Putamen (tissue), 1 donor: ENCODE data around the gene TECRL.

Experiments
- DNase-seq: peaks from one replicate; pipeline ENCODE4 v3.0.0-alpha.2; 2016; ENCODE audit warnings: low spot score

TECRL gene, protein sequence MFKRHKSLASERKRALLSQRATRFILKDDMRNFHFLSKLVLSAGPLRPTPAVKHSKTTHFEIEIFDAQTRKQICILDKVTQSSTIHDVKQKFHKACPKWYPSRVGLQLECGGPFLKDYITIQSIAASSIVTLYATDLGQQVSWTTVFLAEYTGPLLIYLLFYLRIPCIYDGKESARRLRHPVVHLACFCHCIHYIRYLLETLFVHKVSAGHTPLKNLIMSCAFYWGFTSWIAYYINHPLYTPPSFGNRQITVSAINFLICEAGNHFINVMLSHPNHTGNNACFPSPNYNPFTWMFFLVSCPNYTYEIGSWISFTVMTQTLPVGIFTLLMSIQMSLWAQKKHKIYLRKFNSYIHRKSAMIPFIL

DNA sequence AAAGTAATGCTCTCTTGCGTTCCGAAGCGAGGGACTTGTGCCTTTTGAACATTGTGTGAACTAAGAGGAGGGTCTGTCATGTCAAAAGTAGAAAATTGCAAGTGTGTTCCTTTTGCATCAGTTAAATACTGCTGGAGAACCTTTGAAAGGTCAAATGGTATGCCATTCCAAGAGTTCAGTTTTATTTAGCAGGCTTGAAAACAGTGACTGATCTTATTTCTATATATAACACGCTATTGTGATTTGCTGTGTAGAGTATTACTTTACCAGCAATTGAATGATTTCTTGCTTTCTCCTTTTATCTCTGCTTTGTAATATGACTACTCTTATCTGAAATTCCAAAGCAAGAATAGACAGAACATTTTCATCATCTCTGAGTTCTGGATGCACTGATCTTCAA is at the start of gene TECRL:
TSS of gene TECRL (minus strand) at position 151 of the 400 bp plus-strand sequence. CDS start at position 52, 99 bp downstream.
- DNase-seq = no peak

DNA sequence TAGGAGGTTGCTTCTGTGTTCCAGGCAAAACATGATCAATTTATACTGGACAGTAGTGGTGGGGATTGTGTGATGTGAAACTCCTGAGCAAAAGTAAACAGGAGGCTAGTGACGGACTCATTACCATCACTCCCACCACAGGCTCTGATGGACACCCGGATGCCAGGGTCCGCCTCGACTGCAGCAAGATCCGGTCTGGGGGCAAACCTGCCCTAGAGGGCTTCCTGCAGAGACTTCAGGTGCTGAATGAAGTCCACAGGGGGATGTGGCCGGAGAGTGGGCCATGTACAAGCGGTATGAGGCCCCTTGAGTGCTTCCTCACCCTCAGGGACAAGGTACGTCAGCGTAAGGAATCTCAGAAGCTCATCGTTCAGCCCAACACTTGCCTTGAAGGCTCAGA is 23.4 kb upstream of the TECRL start:
- DNase-seq = no peak

DNA sequence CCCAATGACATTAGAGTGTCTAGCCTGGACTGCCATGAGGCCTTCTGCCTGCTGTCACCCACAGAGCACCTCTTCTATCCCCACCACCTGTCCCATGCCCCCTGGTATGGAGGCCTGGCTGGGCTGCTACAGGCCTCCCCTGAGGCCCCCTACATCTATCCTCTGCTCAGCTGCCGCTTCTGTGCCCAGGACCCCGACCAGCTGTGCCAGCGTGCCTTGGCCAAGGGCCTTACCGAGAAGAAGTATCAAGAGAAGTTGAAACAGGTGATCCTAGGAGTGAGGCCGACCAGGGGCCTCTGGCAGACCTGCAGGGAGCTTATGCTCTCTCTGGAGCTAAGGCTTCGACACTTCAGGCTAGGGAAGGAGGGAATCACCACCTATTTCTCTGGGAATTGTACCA is 21.7 kb upstream of the TECRL start:
- no peak for DNase-seq

DNA sequence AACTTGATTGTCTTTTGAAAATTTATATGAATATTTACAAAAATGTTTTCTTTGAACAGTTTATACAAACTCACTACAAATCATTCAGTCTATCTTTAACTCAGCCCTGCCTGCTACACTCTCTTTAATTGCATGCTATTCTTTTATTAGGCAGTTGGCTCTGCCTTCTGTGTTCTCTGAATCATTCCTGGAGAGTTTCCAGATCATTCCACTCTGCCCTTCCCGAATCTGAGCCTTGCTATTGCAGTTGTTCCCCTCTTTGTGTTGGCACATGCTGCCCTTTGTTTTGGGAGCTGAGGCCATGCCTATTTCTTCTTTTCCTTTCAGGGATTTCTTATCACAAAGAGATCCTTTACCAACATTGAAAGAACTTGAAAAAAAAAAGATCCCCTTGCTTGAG is 8.7 kb upstream of the TECRL start:
- DNase-seq = no peak

DNA sequence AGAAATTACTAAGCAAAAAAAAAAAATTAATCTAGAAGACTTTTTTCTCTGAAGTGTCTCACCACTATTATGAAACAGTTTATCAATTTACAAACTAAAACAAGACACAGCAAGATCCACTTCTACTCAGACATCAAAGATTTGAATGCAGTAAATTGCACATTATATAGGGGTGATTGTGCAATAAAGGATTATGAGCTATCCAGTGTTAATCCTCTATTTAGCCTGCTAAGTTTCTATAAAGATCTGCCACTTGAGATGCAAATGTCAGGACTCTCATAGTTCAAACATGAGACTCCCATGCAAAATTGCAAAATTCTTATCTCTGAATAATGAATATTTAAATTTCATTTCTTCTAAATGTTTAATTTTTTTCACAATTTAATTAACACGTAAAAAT is 2.2 kb downstream of the TECRL start:
- no peak for DNase-seq

DNA sequence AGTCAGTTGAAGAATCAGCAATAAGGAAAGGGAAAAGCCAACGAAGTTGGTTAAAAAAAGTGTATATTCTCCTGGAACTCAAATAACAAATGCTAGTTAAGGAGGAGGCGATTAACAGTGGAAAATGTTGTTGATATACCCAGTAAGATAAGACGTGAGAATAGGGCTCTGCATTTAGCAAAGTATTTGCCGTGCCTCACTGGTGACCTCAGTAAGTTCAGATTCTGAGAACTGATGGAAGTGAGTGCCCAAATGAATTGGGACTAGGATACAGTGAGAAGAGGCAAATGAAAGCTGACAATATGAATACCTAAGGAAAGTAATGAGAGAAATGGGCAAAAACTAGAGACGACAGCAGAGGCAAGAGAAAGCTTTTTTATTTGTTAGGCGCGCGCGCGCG is 3.5 kb downstream of the TECRL start:
- DNase-seq = no peak

DNA sequence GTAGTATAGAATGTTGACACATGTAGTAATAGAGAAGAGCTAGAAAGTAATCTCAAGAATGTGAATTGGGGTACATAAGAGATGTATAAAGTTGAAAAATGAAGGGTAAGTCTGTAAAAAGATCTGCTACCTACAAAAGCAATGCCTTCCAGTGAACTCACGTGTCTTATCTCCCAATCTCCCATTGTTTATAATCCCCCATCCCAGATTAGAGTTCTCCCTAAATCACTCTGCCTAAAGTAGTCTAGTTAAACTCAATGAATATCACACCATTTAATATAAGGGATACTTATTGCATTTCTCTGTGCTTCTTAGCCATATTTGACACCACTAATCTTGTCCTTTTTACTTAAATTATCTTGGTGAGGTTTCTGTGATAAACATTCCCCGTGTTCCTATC is 6.6 kb downstream of the TECRL start:
- DNase-seq = no peak

DNA sequence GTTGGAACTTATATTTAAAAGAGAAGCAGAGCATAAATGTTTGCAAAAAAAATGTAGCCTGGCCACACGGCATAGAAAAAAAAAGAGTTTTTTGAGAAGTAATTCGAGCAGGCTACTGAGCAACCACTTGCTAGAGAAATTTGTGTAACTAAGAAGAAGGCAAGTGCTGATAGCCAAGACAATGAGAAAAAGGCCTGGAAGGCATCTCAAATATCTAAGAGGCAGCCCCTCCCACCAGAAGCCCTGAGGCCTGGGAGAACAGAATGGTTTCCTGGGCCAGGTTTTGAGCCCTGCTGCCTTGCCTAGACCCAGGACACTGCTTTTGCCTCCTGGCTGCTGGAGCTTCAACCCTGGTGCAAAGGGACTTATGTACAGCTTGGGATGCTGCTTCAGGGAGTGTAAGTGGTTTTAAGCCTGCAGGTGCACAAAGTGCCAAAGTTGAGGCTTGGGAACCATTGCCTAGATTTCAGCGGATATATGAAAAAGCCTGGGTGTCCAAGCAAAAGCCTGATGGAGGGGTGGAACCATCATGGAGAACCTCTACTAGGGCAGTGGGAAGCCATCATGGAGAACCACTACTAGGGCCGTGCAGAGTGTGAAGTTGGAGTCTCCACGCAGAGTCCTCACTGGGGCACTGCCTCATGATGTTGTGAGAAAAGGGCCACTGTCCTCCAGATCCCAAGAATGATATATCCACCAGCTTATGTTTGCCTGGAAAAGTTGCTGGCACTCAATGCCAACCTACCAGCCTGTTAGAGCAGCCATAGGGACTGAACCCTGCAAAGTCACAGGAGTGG is 9.7 kb downstream of the TECRL start:
- DNase-seq = no peak

DNA sequence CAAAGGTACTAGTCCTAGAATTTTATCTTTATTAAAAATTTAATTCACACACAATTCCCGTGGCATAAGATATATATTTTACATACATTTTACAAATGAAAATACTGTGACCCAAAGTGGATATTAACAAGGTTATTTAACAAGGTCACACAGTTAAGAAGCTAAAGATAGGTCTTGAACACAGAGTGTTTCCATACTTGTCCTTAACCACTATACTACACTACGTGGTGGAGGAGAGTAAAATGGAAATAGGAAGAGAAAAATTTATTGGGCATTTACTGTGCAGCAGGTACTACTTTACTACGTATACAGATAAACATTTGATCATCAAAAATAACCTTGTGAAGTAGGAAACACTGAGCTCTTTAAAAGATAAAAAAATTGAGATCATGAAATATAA is 14.8 kb downstream of the TECRL start:
- DNase-seq = no peak

DNA sequence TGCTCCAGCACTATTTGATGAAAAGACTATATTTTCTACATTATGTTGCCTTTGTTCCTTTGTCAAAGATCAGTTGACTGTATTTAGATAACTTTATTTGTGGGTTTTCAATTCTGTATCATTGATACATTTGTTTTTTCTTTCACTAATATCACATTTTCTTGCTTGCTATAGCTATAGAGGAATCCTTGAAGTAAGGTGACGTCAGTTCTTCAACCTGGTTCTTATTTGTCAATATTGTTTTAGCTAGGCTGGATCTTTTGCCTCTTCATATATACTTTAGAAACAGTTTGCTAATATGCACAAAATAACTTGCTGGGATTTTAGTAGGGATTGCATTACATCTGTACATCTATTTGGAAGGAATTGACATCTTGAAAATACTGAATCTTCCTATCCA is 21.0 kb downstream of the TECRL start:
- DNase-seq = no peak

DNA sequence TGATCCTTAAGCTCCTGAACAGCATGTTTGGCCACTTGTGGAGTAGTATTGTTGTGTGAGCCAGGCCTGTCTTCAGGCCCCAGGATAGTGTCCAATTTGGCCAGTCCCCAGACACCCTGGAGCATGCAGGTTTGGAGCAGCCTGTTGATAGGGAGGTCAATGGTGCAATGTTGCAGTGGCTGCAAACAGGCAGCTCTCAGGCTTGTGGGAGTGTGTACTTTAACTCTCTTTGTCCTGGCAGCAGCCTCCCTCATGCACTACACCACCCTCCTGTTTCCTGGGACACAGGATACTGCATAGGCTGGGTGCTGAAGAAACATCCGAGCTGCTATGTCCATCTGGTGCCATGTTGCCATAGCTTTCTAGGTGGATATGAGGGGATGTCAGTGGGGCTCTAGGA is 24.0 kb downstream of the TECRL start:
- DNase-seq = no peak

DNA sequence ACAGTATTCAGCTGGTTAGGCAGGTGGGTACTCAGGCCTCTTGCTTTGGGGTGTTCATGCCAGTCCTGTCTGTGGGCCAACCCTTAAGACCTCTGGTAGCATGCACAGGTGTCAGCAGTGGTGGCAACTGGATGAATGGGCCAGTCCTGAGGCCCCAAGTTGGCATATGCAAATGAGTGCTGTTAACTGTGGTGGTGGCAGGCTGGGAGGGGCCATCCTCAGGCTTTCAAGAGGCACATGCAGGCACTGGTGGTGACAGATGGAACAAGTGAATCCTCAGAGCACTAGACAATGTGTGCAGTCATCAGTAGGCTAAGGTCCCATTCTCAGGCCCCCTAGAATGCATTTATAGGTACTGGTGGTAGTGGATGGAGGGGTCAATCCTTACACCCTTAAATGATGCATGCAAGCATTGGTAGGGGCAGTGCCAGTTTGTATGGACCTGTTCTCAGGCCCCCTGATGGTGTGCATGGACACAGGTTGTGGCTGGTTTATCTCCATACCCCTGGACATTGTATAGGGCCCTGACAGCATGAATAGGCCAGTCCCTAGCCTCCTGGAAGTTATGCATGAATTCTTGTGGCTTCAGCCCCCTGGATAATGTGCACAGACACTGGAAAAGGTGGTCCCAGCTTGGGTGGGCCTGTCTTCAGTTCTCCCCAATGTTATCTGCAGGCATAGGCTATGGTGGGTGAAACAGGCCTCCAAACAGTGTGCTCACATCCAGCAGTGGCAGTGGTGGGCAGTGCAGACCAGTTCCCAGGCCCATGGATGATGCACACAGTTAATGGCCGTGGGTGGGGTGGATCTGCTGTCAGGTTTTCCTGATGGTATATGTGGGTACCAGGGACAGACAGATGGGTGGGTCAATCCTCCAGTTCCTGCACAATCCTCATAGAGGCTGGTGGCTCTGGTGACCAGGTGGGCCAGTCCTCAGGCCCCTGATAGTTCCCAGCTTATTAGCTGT is 24.7 kb downstream of the TECRL start:
- no peak for DNase-seq

DNA sequence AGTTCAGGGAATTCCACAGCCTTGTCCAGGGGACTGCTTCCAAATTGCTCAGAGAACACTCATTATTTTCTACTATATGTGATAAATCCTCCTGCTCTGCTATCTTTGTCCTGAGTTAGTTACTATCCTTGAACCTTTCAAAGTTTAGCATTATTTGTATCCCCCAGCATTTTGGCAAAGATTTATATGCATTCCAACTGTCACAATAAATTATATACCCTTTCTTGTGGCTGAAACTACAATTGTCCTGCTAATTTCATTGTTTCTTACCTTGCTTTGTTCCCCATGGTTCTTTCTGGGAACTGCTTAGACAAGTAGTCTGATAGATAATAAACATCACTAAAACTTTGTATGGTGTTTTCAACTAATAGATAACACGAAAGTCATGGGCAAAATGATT is 40.5 kb downstream of the TECRL start:
- no peak for DNase-seq

DNA sequence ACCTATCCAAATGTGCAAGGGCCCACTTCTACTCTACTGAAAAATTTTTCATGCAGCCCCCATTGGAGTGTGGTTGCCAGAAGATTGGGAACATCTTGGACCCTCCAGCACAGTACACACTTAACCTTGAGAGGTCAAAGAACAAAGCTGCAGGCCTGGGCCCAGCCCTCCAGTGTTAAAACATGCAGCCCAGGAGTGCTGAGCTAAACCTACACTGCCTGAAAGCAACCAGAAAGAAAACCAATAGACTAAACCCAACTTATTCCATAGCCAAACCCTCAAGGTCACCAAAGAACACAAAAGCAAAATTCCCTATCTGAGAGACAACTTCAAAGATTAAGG is 47.9 kb downstream of the TECRL start:
- no peak for DNase-seq

DNA sequence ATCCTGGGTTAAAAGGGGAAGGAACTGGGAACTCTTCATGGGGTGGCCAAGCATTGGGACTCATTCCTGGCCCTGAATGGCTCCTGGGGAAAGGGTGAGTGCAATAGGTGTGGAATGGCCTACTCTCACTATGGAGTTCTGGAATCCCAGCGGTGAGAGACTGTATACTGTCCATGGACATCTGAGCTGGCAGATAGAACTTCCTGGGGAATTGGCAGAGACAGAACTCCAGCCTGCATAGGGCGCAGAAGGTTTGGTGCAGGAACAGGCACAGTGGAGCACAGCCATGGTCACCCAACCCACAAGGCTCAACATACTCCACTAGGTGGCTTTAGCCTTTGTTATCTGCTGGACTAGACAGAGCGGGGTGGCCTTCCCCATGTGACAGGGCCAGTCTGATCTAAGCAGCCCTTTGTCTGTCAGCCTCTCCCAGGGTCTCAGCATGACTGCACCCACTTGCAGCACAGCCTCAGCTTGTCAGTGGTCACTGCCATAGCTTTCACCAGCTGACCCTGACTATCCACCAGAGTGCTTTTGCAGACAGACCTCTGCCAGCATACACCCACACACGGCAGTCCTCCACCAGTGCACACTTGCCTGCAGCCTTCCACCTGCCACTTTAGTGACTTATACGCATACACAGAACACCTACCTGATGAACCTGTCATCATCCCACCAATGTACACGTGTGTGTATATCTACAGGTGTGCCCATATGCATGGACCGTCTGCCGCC is 48.4 kb downstream of the TECRL start:
- no peak for DNase-seq

DNA sequence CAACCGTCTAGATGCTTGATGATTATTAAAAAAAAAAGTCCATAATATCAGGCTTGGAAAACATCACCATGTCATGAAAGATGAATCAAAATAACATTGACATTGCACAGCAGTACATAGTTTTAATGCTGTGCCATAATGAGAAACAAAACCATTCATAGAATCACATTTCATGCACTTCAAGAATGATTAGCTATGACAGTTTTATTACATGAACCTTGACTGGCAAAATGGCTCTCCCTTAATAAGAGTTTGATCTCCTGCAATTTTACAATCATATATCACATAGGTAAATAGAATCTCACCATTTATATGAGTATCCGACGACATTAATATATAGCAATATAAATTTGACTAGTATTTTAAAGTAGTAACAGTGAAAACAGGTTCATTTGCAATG is 49.8 kb downstream of the TECRL start:
- DNase-seq = no peak

DNA sequence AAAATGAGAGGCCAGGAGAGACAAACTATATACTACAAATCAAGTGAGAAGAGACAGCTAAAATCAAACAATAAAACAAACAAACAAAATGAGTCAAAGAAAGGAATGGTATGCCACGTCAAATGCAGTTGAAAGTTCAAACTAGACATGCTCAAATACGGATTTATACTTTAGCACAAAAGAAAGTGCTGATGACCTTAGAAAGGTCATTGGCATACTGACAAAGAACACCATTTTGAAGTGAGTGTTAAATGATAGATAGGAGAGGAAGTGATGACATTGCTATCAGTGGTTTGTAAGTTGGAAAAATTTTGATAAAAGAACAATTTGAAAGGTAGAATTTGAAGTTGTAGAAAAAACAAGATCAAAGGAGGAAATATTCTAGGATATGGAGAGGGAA is 55.3 kb downstream of the TECRL start:
- no peak for DNase-seq

DNA sequence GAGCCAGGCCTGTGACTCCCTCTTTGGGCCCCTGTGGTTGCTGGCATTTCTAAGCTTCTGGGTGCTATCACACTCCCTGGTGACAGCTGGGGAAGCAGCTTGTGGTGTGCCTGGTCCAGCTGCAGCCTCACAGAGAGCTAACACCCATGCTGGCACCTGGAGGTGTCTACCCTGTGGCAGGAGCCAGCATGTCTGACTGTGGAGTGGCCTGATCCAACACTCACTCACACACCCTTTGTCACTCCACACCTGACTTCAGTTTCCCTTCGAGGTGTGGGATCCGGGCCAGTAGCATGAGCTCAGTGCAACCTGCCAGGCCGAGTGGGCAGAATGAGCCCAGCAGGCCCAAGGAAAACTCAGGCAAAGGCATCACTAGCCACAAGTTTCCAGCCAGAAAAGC is 67.5 kb downstream of the TECRL start:
- no peak for DNase-seq

DNA sequence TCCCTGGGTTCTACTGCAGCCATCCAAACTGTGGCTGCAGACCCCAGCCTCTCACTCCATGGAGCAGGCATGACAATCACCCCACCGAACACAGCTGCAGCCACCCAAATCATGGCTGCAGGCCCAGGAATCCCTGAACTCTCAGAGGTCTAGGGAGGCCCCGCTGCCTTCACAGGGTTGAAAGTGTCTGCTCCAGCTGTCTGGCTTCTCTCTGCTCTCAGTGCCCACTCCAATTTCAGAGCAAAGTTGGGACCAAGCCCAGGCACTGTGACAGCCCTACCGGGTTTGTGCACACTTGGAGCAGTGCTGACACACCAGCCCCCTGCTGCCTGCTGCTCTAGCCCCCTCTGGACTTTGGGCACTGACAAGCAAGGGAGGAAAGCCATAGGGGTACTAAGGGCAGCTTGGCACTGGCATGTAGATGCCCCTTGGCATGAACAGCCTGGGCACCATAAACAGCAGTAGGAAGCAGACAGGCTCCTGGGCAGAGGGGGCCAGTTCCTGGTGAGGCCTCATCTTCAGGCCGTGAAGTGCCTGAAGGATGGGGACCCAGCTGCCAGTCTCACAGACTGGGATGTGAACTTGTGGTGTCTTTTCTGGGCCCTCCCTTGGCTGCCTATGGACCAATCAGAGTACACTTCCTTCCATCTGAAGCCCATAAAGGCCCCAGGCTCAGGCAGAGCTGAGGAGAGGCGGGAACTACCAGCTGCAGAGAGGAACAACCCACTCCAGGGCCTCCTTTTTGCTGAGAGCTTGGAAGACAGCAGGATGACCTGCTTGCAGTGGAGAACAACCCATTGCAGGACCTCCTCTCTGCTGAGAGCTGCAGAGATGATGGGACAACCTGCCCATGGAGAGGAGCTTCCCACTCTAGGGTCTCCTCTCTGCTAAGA is 68.8 kb downstream of the TECRL start:
- no peak for DNase-seq

DNA sequence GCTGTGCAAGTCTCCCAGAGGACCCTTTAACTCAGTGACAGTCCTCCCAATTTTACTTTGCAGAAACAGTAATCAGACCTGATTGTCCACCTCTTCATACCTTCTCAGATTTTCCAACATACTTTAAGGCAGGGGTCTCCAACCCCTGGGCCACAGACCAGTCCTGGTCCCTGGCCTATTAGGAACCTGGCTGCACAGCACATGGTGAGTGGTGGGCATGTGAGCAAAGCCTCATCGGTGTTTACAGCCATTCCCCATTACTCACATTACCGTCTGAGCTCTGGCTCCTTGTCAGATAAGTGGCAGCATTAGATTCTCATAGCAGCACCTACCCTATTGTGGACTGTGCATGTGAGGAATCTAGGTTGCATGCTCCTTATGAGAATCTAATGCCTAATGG is 74.3 kb downstream of the TECRL start:
- DNase-seq = no peak

DNA sequence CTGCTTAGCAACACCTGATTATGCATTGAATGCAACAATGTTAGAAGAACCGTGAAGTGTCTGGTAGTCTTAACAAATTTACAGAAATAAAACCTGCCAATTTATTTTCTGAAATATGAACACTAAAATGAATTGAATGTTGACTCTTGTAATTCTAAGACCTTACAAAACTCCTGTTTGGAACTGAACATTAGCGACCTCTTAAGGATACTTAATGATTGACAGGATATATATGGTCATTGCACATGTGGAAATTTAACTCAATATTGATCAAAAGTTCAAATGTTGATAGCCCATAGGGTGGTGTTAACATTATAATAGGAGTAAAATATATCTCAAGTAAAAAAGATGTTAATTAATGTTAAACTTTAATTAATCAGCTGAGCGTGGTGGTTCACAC is 79.1 kb downstream of the TECRL start:
- DNase-seq = no peak
